DOHH2 (cell line): Measurements from ENCODE around the gene BABAM2.

Experiments used
- H3F3A ChIP-seq: fragments of 200-600 bp; sonication (generic), shearing (Covaris generic); 2 replicates; pipeline ENCODE4 v1.6.0; 2016; ENCODE audit warnings: antibody characterized with exemption, mild to moderate bottlenecking; ENCODE audit not compliant: control insufficient read depth, insufficient read depth
- H3K27ac ChIP-seq: fragments of 200-600 bp; sonication (generic); 2 replicates; pipeline ENCODE4 v1.5.1; 2014; ENCODE audit warnings: low read depth, mild to moderate bottlenecking, low read length, moderate library complexity
- H3K27me3 ChIP-seq: fragments of 200-600 bp; sonication (generic); 2 replicates; pipeline ENCODE4 v1.6.1; 2014; ENCODE audit warnings: mild to moderate bottlenecking, low read length, mixed read lengths; ENCODE audit not compliant: control insufficient read depth
- H3K36me3 ChIP-seq: fragments of 200-600 bp; sonication (generic); 2 replicates; pipeline ENCODE4 v1.6.1; 2014; ENCODE audit warnings: mild to moderate bottlenecking, low read length, moderate library complexity, mixed read lengths; ENCODE audit not compliant: control insufficient read depth
- H3K4me1 ChIP-seq: fragments of 200-600 bp; sonication (generic); 2 replicates; pipeline ENCODE4 v1.6.1; 2014; ENCODE audit warnings: mild to moderate bottlenecking, low read length, mixed read lengths; ENCODE audit not compliant: control insufficient read depth
- H3K4me2 ChIP-seq: fragments of 200-600 bp; sonication (generic); 2 replicates; pipeline ENCODE4 v1.6.0; 2014; ENCODE audit warnings: mild to moderate bottlenecking, low read length, moderate library complexity
- H3K4me3 ChIP-seq: fragments of 200-600 bp; sonication (generic); 2 replicates; pipeline ENCODE4 v1.5.1; 2014; ENCODE audit warnings: mild to moderate bottlenecking, low read length, mixed read lengths
- H3K79me2 ChIP-seq: fragments of 200-600 bp; sonication (generic); 2 replicates; pipeline ENCODE4 v1.6.1; 2014; ENCODE audit warnings: mild to moderate bottlenecking, low read length, mixed read lengths; ENCODE audit not compliant: control insufficient read depth
- H3K9me2 ChIP-seq: fragments of 200-600 bp; sonication (generic); replicated peaks from 2 replicates; pipeline ENCODE4 v1.6.1; 2014; ENCODE audit warnings: mild to moderate bottlenecking, low read length, mixed read lengths; ENCODE audit not compliant: control insufficient read depth
- H3K9me3 ChIP-seq: fragments of 200-600 bp; sonication (generic); 2 replicates; pipeline ENCODE4 v1.6.1; 2014; ENCODE audit warnings: antibody characterized with exemption, low read length, mixed read lengths; ENCODE audit not compliant: control insufficient read depth, insufficient read depth
- H4K20me1 ChIP-seq: fragments of 200-600 bp; sonication (generic); 2 replicates; pipeline ENCODE4 v1.6.0; 2014; ENCODE audit warnings: low read depth, mild to moderate bottlenecking, antibody characterized with exemption, low read length, moderate library complexity; ENCODE audit not compliant: control insufficient read depth, insufficient read depth
- EZH2phosphoT487 ChIP-seq: fragments of 200-600 bp; sonication (generic); IDR thresholded peaks from 2 replicates; pipeline ENCODE4 v1.6.1; 2017; ENCODE audit warnings: borderline replicate concordance, mild to moderate bottlenecking, antibody characterized with exemption, low read length, moderate library complexity, mixed read lengths
- TF ChIP-seq, protein P1 (sequence below): fragments of 200-600 bp; sonication (generic); IDR thresholded peaks from one replicate; pipeline ENCODE4 v1.5.1; 2014; ENCODE audit warnings: antibody characterized with exemption, mild to moderate bottlenecking, low read depth, low read length; ENCODE audit not compliant: poor library complexity, severe bottlenecking

Gene BABAM2

DNA sequence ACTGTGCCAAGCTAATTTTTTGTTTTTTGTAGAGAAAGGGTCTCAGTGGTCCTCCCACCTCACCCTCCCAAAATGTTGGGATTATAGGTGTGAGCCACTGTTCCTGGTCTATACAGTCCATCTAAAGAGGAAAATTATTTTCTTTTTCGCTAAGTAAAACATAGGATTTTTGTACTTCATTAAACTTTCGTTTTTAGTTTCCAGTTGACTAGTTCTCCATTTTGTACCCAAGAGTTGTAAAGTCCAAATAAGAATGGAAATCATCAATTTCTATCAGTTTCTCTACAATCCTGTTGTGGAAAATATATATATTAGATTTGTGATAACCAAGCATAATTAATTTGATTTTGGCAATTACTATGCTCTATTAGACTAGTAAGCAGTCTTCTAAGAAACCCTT, 156.4 kb downstream of the BABAM2 start:
- Histone ChIP-seq H3K4me3 (no peak overlapping the region), H3K9me2 (no peaks in the 10 kb centered on the region), H3F3A (no peaks in the 10 kb centered on the region), H3K4me2 (no peak overlapping the region), H3K36me3 (no peaks in the 10 kb centered on the region), H3K79me2 (no peaks in the 10 kb centered on the region), H4K20me1 (no peaks in the 10 kb centered on the region), H3K27ac (no peak overlapping the region), H3K9me3 (no peaks in the 10 kb centered on the region), H3K4me1 (no peaks in the 10 kb centered on the region), H3K27me3 (no peaks in the 10 kb centered on the region)
- TF ChIP-seq, protein P1, sequence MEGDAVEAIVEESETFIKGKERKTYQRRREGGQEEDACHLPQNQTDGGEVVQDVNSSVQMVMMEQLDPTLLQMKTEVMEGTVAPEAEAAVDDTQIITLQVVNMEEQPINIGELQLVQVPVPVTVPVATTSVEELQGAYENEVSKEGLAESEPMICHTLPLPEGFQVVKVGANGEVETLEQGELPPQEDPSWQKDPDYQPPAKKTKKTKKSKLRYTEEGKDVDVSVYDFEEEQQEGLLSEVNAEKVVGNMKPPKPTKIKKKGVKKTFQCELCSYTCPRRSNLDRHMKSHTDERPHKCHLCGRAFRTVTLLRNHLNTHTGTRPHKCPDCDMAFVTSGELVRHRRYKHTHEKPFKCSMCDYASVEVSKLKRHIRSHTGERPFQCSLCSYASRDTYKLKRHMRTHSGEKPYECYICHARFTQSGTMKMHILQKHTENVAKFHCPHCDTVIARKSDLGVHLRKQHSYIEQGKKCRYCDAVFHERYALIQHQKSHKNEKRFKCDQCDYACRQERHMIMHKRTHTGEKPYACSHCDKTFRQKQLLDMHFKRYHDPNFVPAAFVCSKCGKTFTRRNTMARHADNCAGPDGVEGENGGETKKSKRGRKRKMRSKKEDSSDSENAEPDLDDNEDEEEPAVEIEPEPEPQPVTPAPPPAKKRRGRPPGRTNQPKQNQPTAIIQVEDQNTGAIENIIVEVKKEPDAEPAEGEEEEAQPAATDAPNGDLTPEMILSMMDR, result no peak
- no peak for TF ChIP-seq EZH2phosphoT487

DNA sequence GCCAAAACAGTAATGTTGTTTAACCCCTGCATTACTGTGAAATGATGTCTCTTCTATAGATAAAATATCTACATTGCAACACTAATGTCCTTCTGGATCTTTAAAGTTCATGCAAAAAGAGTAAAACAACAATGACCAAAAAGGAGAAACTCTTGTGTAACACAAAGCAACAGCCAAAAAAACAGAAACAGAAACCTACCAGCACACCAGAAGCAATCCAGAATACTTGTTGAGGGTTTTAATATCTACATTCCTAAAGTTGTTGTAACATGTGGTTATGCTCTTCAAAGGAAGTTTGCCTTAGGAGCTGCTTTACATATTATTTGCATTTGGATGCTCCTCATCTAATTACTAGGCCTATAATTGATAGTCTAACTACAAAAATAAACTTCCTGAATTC, 157.2 kb downstream of the BABAM2 start:
- H3K4me2 ChIP-seq, result no peak overlapping the region

DNA sequence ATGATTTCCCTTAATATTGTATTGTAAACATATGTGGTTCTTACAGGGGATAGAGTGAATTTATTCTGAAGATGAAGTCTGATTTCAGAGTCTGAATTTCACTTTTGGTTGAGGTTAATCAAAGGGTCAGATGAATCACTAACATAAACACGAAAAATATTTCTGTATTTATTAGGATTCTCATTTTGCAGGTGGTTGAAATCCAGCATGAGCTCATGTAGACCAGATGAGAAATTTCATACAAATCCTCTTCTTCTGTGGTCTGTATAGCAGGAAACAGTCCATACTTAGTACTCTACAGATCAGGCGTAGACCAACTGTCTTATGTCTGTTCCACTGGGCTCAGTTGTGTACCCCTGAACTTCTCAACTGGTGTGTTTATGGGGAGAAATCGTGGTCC, 157.8 kb downstream of the BABAM2 start:
- H3K4me3 ChIP-seq, result no peak overlapping the region
- TF ChIP-seq, protein P1, result no peak
- TF ChIP-seq EZH2phosphoT487, result no peak
- no peaks in the 10 kb centered on the region for H4K20me1 ChIP-seq
- H3F3A ChIP-seq, result no peaks in the 10 kb centered on the region
- no peaks in the 10 kb centered on the region for H3K36me3 ChIP-seq
- H3K79me2 ChIP-seq, result no peaks in the 10 kb centered on the region
- H3K9me2 ChIP-seq, result no peaks in the 10 kb centered on the region
- H3K27me3 ChIP-seq, result no peaks in the 10 kb centered on the region
- no peak overlapping the region for H3K4me2 ChIP-seq
- no peaks in the 10 kb centered on the region for H3K4me1 ChIP-seq
- H3K27ac ChIP-seq, result no peak overlapping the region
- H3K9me3 ChIP-seq, result no peaks in the 10 kb centered on the region

More for the DNA sequence above, 157.2 kb downstream of the BABAM2 start:
- no peak overlapping the region for H3K27ac ChIP-seq
- no peaks in the 10 kb centered on the region for H3K9me3 ChIP-seq
- no peaks in the 10 kb centered on the region for H3K4me1 ChIP-seq
- H3K36me3 ChIP-seq, result no peaks in the 10 kb centered on the region
- TF ChIP-seq, protein P1, result no peak
- no peak for TF ChIP-seq EZH2phosphoT487
- H3F3A ChIP-seq, result no peaks in the 10 kb centered on the region
- no peaks in the 10 kb centered on the region for H3K9me2 ChIP-seq
- no peak overlapping the region for H3K4me3 ChIP-seq
- H4K20me1 ChIP-seq, result no peaks in the 10 kb centered on the region
- no peaks in the 10 kb centered on the region for H3K79me2 ChIP-seq
- no peaks in the 10 kb centered on the region for H3K27me3 ChIP-seq

DNA sequence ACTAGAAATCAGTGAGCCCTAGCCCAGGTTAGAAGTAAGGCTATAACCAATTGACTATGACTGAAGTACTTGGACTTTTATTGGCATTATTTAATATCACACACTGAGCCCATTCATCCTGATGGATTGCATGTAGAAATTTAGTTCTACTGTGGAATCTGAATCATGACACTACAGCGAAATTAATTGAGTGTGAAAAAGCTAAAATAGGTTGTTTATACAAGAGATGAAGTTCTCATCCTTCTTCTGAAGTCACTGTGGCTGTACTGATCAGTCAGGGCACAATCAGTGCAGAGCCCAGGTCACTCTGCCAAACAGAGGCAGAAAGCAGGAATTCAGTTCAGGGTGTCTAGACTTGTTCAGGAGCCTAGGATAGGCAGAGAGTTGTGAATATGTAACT, 158.9 kb downstream of the BABAM2 start:
- Histone ChIP-seq H3K79me2 (no peaks in the 10 kb centered on the region), H3K4me1 (no peaks in the 10 kb centered on the region), H3K36me3 (no peaks in the 10 kb centered on the region), H3K27me3 (no peaks in the 10 kb centered on the region), H3K4me3 (no peak overlapping the region), H3F3A (no peaks in the 10 kb centered on the region), H3K9me2 (no peaks in the 10 kb centered on the region), H4K20me1 (no peaks in the 10 kb centered on the region), H3K27ac (no peak overlapping the region), H3K9me3 (no peaks in the 10 kb centered on the region), H3K4me2 (no peak overlapping the region)
- TF ChIP-seq EZH2phosphoT487, result no peak
- TF ChIP-seq, protein P1, result no peak
